SU-DHL-6 (cell line): ENCODE data around the gene CDC20B.

Experiments used
- H2AFZ ChIP-seq: fragments of 200-600 bp; sonication (generic); 2 replicates; pipeline ENCODE4 v1.6.1; 2014; ENCODE audit warnings: low read depth, mild to moderate bottlenecking, moderate library complexity, mixed read lengths, antibody characterized with exemption, low read length; ENCODE audit not compliant: severe bottlenecking
- H3F3A ChIP-seq: fragments of 200-600 bp; shearing (Covaris generic); 2 replicates; pipeline ENCODE4 v1.6.0; 2016; ENCODE audit warnings: antibody characterized with exemption, mild to moderate bottlenecking; ENCODE audit not compliant: insufficient read depth
- H3K27ac ChIP-seq: fragments of 200-600 bp; sonication (generic); 2 replicates; pipeline ENCODE4 v1.5.1; 2016; ENCODE audit warnings: low read depth, mild to moderate bottlenecking, low read length, moderate library complexity, mixed read lengths
- H3K27me3 ChIP-seq: fragments of 200-600 bp; sonication (generic), shearing (Covaris generic); 2 replicates; pipeline ENCODE4 v1.6.0; 2014; ENCODE audit warnings: mild to moderate bottlenecking, low read length
- H3K36me3 ChIP-seq: fragments of 200-600 bp; sonication (generic); 2 replicates; pipeline ENCODE4 v1.6.1; 2014; ENCODE audit warnings: mild to moderate bottlenecking, low read length, mixed read lengths
- H3K4me2 ChIP-seq: fragments of 300-600, 200-600 bp; shearing (Covaris generic), sonication (generic); 2 replicates; pipeline ENCODE4 v1.6.0; 2014; ENCODE audit warnings: low read length, low read depth, mild to moderate bottlenecking; ENCODE audit not compliant: poor library complexity, severe bottlenecking
- H3K4me3 ChIP-seq: fragments of 200-600 bp; sonication (generic); 2 replicates; pipeline ENCODE4 v1.5.1; 2014; ENCODE audit warnings: antibody characterized with exemption, low read length, mild to moderate bottlenecking, mixed read lengths; ENCODE audit not compliant: insufficient read depth, poor library complexity, severe bottlenecking
- H3K79me2 ChIP-seq: fragments of 200-600 bp; sonication (generic); 2 replicates; pipeline ENCODE4 v1.6.1; 2014; ENCODE audit warnings: mild to moderate bottlenecking, low read length, moderate library complexity; ENCODE audit not compliant: insufficient read depth
- H3K9ac ChIP-seq: fragments of 200-600 bp; sonication (generic); 2 replicates; pipeline ENCODE4 v1.7.0; 2014; ENCODE audit warnings: mild to moderate bottlenecking, low read length
- H3K9me2 ChIP-seq: fragments of 200-600 bp; sonication (generic); replicated peaks from 2 replicates; pipeline ENCODE4 v1.6.1; 2014; ENCODE audit warnings: low read length; ENCODE audit not compliant: insufficient read depth
- H3K9me3 ChIP-seq: fragments of 200-600 bp; sonication (generic); 2 replicates; pipeline ENCODE4 v1.6.1; 2014; ENCODE audit warnings: low read length, mixed read lengths; ENCODE audit not compliant: insufficient read depth
- H4K20me1 ChIP-seq: fragments of 200-600 bp; sonication (generic); 2 replicates; pipeline ENCODE4 v1.6.1; 2014; ENCODE audit warnings: low read depth, mild to moderate bottlenecking, antibody characterized with exemption, low read length, moderate library complexity, mixed read lengths
- EZH2phosphoT487 ChIP-seq: fragments of 200-600 bp; sonication (generic), shearing (Covaris generic); conservative IDR thresholded peaks from 2 replicates; pipeline ENCODE4 v1.6.1; 2018; ENCODE audit warnings: mild to moderate bottlenecking, antibody characterized with exemption, low read length, moderate library complexity, mixed read lengths
- TF ChIP-seq, protein P1 (sequence below): fragments of 200-600 bp; sonication (generic); IDR thresholded peaks from one replicate; pipeline ENCODE4 v1.5.1; 2017; ENCODE audit warnings: antibody characterized with exemption, mild to moderate bottlenecking, low read length, moderate library complexity; ENCODE audit not compliant: insufficient read depth, poor library complexity, severe bottlenecking

The CDC20B gene

DNA sequence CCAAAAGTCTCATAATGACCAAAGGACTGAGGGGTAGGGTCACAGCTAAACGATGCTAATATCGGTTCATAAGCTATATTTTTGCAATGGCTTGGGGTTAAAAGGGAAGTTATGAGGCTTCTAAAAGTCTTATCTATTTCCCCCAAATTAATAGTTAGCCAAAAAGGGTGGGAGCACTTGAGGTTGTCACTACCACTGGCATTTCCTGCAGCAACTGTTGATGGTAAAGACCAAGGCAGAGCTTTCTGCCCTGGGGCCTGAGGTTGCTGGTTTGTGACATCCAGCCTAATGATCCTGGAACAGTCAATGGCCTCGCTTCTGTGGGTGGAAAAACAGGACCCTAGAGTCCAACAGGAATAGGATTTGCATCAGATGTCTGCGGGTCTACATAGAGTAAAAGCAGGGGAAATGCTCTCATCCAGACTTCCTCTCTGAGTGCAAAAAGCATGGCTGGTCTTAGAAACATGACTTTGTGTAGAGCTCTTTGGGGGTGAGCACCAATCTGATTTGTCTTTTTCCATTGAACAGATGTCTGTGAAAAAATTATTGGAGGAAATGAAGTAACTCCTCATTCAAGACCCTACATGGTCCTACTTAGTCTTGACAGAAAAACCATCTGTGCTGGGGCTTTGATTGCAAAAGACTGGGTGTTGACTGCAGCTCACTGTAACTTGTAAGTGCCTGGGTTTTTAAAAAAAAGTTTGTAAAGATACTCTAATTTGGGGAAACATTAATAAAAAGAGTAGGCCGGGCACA is 67.9 kb downstream of the CDC20B start:
- Histone ChIP-seq H3K36me3 (no peaks in the 10 kb centered on the region), H3K4me2 (no peak overlapping the region), H3K9me2 (no peaks in the 10 kb centered on the region), H4K20me1 (no peaks in the 10 kb centered on the region), H2AFZ (no peak overlapping the region), H3K27me3 (no peaks in the 10 kb centered on the region), H3K9me3 (no peaks in the 10 kb centered on the region; the same call in 1 of the 2 replicates), H3F3A (no peaks in the 10 kb centered on the region), H3K27ac (no peak overlapping the region), H3K4me3 (no peak overlapping the region), H3K9ac (no peak overlapping the region), H3K79me2 (no peaks in the 10 kb centered on the region)
- no peak for TF ChIP-seq EZH2phosphoT487
- TF ChIP-seq, protein P1, sequence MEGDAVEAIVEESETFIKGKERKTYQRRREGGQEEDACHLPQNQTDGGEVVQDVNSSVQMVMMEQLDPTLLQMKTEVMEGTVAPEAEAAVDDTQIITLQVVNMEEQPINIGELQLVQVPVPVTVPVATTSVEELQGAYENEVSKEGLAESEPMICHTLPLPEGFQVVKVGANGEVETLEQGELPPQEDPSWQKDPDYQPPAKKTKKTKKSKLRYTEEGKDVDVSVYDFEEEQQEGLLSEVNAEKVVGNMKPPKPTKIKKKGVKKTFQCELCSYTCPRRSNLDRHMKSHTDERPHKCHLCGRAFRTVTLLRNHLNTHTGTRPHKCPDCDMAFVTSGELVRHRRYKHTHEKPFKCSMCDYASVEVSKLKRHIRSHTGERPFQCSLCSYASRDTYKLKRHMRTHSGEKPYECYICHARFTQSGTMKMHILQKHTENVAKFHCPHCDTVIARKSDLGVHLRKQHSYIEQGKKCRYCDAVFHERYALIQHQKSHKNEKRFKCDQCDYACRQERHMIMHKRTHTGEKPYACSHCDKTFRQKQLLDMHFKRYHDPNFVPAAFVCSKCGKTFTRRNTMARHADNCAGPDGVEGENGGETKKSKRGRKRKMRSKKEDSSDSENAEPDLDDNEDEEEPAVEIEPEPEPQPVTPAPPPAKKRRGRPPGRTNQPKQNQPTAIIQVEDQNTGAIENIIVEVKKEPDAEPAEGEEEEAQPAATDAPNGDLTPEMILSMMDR: no peak

- Histone ChIP-seq H3F3A (no peaks in the 10 kb centered on the region), H3K36me3 (no peaks in the 10 kb centered on the region), H4K20me1 (no peaks in the 10 kb centered on the region), H3K9me3 (no peaks in the 10 kb centered on the region; the same call in 1 of the 2 replicates), H2AFZ (no peak overlapping the region), H3K9ac (no peak overlapping the region), H3K27me3 (no peaks in the 10 kb centered on the region), H3K27ac (no peak overlapping the region), H3K79me2 (no peaks in the 10 kb centered on the region), H3K4me3 (no peak overlapping the region), H3K4me2 (no peak overlapping the region), H3K9me2 (no peaks in the 10 kb centered on the region)
- TF ChIP-seq, protein P1: no peak
- no peak for TF ChIP-seq EZH2phosphoT487
These were observed 68.8 kb downstream of the CDC20B start for GRCh38 chr5:55104036-55104772.

DNA sequence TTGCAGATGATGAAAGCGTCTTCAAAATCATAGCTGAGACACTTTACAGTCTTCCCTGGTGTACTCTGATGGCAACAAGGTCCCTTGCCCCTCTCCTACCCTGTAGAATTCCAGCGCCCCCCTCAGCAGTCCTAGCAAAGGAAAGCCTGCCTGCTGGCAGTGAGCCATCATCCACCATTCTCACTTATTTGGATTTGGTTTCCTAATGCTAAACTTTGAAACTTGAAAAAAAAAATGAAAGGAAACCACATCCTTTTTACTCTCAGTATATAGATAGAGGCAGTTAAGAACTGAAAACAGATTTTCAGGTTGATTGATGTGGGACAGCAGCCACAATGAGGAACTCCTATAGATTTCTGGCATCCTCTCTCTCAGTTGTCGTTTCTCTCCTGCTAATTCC is 70.6 kb downstream of the CDC20B start, which contains the start of gene GZMA:
TSS of gene GZMA (plus strand) at position 299 of the 400 bp plus-strand sequence. CDS start at position 336, 37 bp downstream.
- Histone ChIP-seq H3K4me3 (no peak within 1 kb of the TSS), H3K9ac (no peak within 1 kb of the TSS), H4K20me1 (no peaks in the 10 kb centered on the region), H3F3A (no peaks in the 10 kb centered on the region), H3K27ac (no peak within 1 kb of the TSS), H3K79me2 (no peaks in the 10 kb centered on the region), H3K36me3 (no peaks in the 10 kb centered on the region), H3K9me3 (no peaks in the 10 kb centered on the region; the same call in 1 of the 2 replicates), H3K9me2 (no peaks in the 10 kb centered on the region), H2AFZ (no peak within 1 kb of the TSS), H3K27me3 (no peaks in the 10 kb centered on the region), H3K4me2 (no peak within 1 kb of the TSS)
- TF ChIP-seq, protein P1: no peak
- no peak for TF ChIP-seq EZH2phosphoT487
